ENCODE results near the gene RMDN2.
"Not testable (repeated sequence)": the region's sequence is repeated elsewhere in the genome, so short reads cannot be mapped to it uniquely, and the experiment has no call there.

The RMDN2 gene

GRCh38 chr2:38016219-38016618 lies 91.1 kb downstream of the RMDN2 start:
- no peak overlapping the region for H3K27ac Mint-ChIP-seq
- H3K36me3 Mint-ChIP-seq (ENCODE audit: low read depth) = peaks cover 11% of the 10 kb centered on the region
- no peak for TF ChIP-seq CTCF (IDR thresholded peaks at IDR 0.05; ENCODE audit: unreplicated experiment in 3 of 3)
- H3K27me3 Mint-ChIP-seq (ENCODE audit: low read depth) = no peaks in the 10 kb centered on the region
- H3K4me3 Mint-ChIP-seq = no peak overlapping the region
- H3K4me1 Mint-ChIP-seq = no peaks in the 10 kb centered on the region
- H3K9me3 Mint-ChIP-seq = peaks cover 2% of the 10 kb centered on the region

- Mint-ChIP-seq H3K36me3 (ENCODE audit: low read depth) (peaks cover 6% of the 10 kb centered on the region), H3K27ac (no peak overlapping the region), H3K4me3 (no peak overlapping the region), H3K4me1 (no peaks in the 10 kb centered on the region), H3K27me3 (ENCODE audit: low read depth) (no peaks in the 10 kb centered on the region), H3K9me3 (no peaks in the 10 kb centered on the region)
- TF ChIP-seq CTCF (IDR thresholded peaks at IDR 0.05; ENCODE audit: unreplicated experiment in 3 of 3) = no peak
These were observed 92.7 kb downstream of the RMDN2 start for GRCh38 chr2:38017836-38018235.

GRCh38 chr2:38020359-38021069 lies 95.4 kb downstream of the RMDN2 start:
- not testable (repeated sequence) for H3K27me3 Mint-ChIP-seq (ENCODE audit: low read depth); H3K4me1 Mint-ChIP-seq; H3K27ac Mint-ChIP-seq; H3K9me3 Mint-ChIP-seq; H3K4me3 Mint-ChIP-seq; H3K36me3 Mint-ChIP-seq (ENCODE audit: low read depth)

GRCh38 chr2:38021589-38021988 lies 96.5 kb downstream of the RMDN2 start:
- no peaks in the 10 kb centered on the region for H3K4me1 Mint-ChIP-seq
- no peak for TF ChIP-seq CTCF (IDR thresholded peaks at IDR 0.05; ENCODE audit: unreplicated experiment in 3 of 3)
- H3K27me3 Mint-ChIP-seq (ENCODE audit: low read depth) = no peaks in the 10 kb centered on the region
- no peak overlapping the region for H3K4me3 Mint-ChIP-seq
- H3K27ac Mint-ChIP-seq = no peak overlapping the region
- H3K36me3 Mint-ChIP-seq (ENCODE audit: low read depth) = peaks cover 6% of the 10 kb centered on the region
- no peaks in the 10 kb centered on the region for H3K9me3 Mint-ChIP-seq

GRCh38 chr2:38026846-38027245 lies 101.8 kb downstream of the RMDN2 start:
- TF ChIP-seq CTCF (IDR thresholded peaks at IDR 0.05; ENCODE audit: unreplicated experiment in 3 of 3) = no peak
- Mint-ChIP-seq H3K36me3 (ENCODE audit: low read depth) (no peaks in the 10 kb centered on the region), H3K27me3 (ENCODE audit: low read depth) (peaks cover 11% of the 10 kb centered on the region), H3K9me3 (no peaks in the 10 kb centered on the region), H3K4me3 (no peak overlapping the region), H3K4me1 (peaks cover 19% of the 10 kb centered on the region), H3K27ac (no peak overlapping the region)

- H3K36me3 Mint-ChIP-seq (ENCODE audit: low read depth) = no peaks in the 10 kb centered on the region
- no peak overlapping the region for H3K27ac Mint-ChIP-seq
- no peak for TF ChIP-seq CTCF (IDR thresholded peaks at IDR 0.05; ENCODE audit: unreplicated experiment in 3 of 3)
- H3K9me3 Mint-ChIP-seq = no peaks in the 10 kb centered on the region
- H3K27me3 Mint-ChIP-seq (ENCODE audit: low read depth) = peaks cover 11% of the 10 kb centered on the region
- H3K4me3 Mint-ChIP-seq = no peak overlapping the region
- H3K4me1 Mint-ChIP-seq = peaks cover 19% of the 10 kb centered on the region
These were observed 103.7 kb downstream of the RMDN2 start for GRCh38 chr2:38028829-38029228.

All from nephron (organoid).